Central memory CD4-positive, alpha-beta T cell (primary cell): Measurements from ENCODE around the gene CCDC184.
"Not testable (repeated sequence)": the region's sequence is repeated elsewhere in the genome, so short reads cannot be mapped to it uniquely, and the experiment has no call there.

Source experiments
- DNase-seq: peaks from one replicate; pipeline ENCODE4 v3.0.0; 2022

The CCDC184 gene

GRCh38 chr12:48216785-48217184 lies 33.3 kb downstream of the CCDC184 start:
- no peak for DNase-seq

DNA sequence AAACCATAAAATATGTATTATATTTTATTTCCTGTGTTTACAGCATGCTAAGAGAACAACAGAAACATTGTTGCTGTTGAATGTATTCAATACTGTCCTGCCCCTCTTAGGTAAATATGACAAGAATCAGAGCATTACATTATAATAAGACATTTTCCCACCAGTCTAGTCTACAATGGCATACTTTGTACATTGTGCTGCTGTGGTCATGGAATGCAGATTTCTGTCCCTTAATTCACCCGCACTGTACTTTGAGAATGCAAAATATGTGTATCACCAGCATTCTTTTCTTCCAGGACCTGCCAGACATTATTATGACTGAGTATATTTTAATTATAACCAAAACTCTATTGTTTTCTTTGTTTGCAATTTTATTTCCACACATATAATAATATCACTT lies 36.2 kb downstream of the CCDC184 start:
- DNase-seq, result no peak

GRCh38 chr12:48220701-48221100 lies 37.3 kb downstream of the CCDC184 start:
- DNase-seq, result no peak

- no peak for DNase-seq
These were observed 38.2 kb downstream of the CCDC184 start for GRCh38 chr12:48221645-48222044.

GRCh38 chr12:48224533-48224932 lies 41.1 kb downstream of the CCDC184 start:
- DNase-seq, result not testable (repeated sequence)

DNA sequence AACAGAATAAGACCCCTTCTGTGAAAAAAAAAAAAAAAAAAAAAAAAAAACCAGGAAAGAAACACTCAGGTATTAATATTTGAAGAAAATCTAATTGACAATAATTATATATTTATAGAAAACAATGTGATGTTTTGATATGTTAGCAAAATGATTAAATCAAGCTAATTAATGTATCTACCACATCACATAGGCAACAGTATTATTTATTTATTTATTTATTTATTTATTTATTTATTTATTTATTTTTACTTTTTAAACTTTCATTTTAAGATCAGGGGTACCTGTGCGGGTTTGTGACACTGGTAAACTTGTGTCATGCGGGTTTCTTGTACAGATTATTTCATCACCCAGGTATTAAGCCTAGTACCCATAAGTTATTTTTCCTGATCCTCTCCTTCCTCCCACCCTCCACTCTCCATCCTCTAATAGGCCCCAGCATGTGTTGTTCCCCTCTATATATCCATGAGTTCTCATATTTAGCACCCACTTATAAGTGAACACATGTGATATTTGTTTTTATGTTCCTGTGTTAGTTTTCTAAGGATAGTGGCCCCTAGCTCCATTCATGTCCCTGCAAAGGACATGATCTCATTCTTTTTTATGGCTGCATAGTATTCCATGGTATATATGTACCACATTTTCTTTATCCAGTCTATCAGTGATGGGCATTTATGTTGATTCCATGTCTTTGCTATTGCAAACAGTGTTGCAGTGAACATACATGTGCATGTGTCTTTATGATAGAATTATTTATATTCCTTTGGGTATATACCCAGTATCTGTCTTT lies 47.9 kb downstream of the CCDC184 start:
- not testable (repeated sequence) for DNase-seq
